HG02759 (cell line): ENCODE data around the gene SLC2A10.

Experiments used
- ATAC-seq: cut with Tn5 transposase; IDR thresholded peaks from one replicate; pipeline ENCODE4 v1.9.1; 2021; ENCODE audit warnings: mild to moderate bottlenecking, moderate library complexity; ENCODE audit not compliant: unreplicated experiment

The SLC2A10 gene

GRCh38 chr20:46701986-46702385, 7.5 kb upstream of the SLC2A10 start:
- ATAC-seq = no peak

GRCh38 chr20:46702447-46703203, 6.8 kb upstream of the SLC2A10 start:
- ATAC-seq = no peak

GRCh38 chr20:46703435-46703834, 6.0 kb upstream of the SLC2A10 start:
- ATAC-seq = no peak

- no peak for ATAC-seq
Measured at GRCh38 chr20:46704714-46705377, 4.6 kb upstream of the SLC2A10 start.

DNA sequence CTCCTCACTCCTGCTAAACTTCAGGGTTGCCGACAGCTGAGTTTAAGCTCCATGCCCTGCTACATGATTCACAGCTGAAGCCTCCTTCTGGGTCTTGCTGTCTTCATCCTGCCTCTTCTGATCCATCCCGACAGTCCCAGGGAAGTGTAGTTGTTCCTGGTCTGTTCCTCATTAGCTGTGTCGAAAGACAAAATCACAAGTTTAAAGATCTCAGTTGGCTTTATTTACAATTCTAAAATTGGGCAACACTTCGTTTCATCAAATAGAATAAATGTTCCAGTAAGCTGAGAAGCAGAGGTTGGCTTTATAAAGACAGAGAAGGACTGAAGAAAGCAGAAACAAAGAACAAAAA, 4.1 kb upstream of the SLC2A10 start:
- ATAC-seq = no peak

GRCh38 chr20:46706242-46706641, 3.2 kb upstream of the SLC2A10 start:
- ATAC-seq = no peak

- ATAC-seq = no peak
Measured at GRCh38 chr20:46708172-46708860, 1.1 kb upstream of the SLC2A10 start.

DNA sequence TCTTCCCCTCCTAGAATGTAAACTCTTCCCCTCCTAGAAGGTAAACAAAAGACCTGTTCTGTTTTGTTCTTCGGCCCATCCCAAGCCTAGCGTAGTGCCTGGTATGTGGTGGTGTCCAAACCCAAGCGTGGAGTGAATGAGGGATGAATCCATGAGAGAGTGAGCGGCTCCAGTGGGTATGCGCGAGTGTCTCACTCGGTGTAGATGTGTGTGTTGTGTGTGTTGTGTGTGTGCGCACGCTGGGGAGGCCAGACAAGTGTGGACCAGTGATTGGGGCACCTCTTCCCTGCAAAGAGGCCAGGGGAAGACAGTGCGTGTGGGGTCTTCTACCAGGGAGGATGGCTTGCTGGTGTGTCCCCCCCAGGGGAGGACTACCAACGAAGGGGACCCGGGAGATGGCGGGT, 392 bp upstream of the SLC2A10 start:
- no peak for ATAC-seq

GRCh38 chr20:46710153-46710913, 884 bp downstream of the SLC2A10 start:
- no peak for ATAC-seq

DNA sequence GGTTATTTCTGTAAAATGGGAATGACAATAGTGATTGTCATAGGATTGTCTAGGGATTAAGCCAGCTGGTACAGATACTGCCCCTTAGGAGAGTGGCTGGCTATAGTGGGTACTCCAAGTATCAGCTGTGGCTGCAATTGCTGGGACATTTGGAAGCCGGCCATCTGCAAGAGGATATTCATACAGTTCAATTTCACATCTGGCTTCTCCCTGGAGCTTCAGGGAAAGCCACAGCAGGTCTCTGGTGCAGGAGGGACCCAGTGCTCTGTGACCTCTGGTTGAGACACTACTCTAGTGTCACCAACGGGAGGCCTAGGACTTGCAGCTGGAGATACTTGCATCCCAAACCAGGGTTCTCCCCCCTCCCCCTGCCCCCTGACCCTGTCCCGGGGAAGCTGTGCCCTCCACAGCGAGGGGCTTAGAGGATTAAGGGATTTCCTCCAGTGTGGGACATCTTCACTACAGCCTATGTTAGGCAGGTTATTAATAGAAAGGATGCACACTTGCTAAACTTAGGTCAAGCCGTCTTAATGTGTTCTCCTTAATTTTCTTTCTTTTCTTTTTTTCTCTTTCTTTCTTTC, 2.7 kb downstream of the SLC2A10 start:
- ATAC-seq = no peak

DNA sequence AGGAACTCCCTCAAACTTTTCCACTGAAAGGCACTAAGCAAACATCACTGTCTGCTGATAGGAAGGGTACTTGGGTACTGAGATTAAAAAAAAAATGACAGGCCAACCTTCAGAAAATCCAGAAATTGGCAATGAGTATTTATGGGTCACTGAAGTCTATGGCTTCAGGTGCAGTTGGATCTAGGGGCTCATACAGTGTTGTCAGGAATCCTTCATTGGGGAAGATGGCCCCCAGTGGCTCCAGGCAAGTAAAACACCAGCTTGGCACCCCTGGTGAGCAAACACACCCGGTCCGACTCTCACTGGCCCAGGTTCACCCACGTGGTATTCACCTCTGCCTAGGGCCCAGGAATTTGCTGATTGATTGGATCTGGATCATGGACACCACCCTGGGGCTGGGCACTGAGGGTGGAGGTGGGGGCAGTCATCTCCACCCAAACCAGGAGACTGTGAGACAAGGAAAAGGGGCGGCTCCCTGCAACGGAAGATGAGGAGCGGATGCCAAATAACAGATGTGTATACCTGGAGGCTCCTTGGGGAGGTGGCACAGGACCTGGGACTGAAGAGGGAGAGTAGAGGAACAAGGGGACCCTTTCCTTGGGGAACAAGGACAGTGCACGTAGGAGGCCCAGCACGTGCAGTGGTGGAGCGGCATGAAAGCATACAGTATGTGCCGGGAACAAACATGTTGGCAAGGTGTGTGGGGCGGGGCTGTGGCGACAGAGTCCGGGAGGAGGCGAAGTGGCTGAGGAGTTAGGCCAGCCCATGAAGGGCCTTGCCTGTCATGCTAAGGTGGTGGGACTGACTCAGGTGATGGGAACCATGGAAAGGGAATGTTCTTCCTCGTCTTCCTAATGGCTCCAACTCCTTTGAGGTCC, 4.7 kb downstream of the SLC2A10 start:
- no peak for ATAC-seq

DNA sequence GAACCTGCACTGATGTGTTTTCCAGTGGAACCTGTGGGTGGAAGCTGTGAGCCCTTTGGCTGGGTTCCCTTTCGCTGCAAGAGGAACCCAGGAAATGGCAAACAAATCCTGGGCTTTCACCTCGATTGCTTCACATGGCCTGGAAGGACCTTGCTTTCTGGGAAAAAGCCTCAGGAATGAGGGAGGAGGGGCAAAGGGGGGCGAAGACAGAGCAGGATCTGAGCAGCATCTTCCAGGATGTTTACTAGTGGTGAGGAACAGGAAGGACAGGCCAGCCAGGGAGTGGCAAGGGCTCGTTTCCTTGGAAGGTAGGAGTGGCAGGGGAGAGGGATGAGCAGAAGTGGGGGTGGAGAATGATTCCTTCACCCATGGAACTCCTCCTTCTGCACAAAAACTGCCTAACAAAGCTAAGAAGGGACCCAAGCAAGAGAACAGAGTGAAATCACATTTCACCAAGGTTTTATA, 5.9 kb downstream of the SLC2A10 start:
- ATAC-seq = no peak

GRCh38 chr20:46717818-46718541, 8.5 kb downstream of the SLC2A10 start:
- no peak for ATAC-seq

- no peak for ATAC-seq
Measured at GRCh38 chr20:46720019-46720418, 10.6 kb downstream of the SLC2A10 start.

GRCh38 chr20:46720776-46721425, 11.5 kb downstream of the SLC2A10 start:
- ATAC-seq = no peak

- ATAC-seq = no peak
Measured at GRCh38 chr20:46721476-46721875, 12.0 kb downstream of the SLC2A10 start.

GRCh38 chr20:46722450-46722849, 13.0 kb downstream of the SLC2A10 start:
- ATAC-seq = no peak

DNA sequence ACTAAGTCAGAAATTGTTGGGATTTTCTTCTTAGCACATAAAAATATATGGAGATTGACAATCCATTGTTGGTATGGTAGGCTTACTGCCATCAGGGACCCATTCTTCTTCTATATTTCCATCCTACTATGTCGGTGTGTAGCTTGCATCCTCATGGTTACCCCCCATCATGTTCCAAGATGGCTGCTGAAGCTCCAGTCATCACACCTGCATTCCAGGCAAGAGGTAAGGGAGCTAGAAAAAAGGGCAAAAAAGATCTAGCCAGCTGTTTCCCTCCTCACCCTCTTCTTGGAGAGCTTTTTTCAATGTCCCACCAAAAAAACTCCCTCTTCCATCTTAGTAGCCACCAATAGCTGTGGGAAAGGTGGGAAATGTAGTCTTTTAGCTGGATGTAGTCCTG, 13.6 kb downstream of the SLC2A10 start:
- no peak for ATAC-seq
